DOHH2 (cell line): ENCODE measurements around the gene GAB1.

Source experiments
- EZH2phosphoT487 ChIP-seq: fragments of 200-600 bp; sonication (generic); IDR thresholded peaks from 2 replicates; pipeline ENCODE4 v1.6.1; 2017; ENCODE audit warnings: borderline replicate concordance, mild to moderate bottlenecking, antibody characterized with exemption, low read length, moderate library complexity, mixed read lengths
- TF ChIP-seq, protein P1 (sequence below): fragments of 200-600 bp; sonication (generic); IDR thresholded peaks from one replicate; pipeline ENCODE4 v1.5.1; 2014; ENCODE audit warnings: antibody characterized with exemption, mild to moderate bottlenecking, low read depth, low read length; ENCODE audit not compliant: poor library complexity, severe bottlenecking

DNA sequence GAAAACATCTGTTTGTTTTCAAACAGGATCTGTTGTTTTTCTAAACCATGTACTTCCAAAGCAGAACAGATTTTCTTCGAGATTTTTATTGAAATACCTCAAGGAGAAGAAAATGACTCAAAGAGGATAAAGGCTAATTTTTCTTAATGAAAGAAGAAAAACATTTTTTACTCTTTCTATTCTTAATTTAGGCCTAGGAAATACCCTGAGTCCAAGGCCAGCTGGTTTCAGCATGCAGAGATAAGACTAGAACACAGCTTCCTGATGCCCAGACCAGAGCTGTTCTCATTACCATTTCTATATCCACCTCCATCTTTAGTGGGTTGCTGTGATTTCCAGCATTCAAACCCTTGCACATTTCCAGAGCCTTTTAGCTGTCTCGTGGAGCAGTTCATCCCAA, 18.3 kb downstream of the GAB1 start:
- TF ChIP-seq, protein P1, sequence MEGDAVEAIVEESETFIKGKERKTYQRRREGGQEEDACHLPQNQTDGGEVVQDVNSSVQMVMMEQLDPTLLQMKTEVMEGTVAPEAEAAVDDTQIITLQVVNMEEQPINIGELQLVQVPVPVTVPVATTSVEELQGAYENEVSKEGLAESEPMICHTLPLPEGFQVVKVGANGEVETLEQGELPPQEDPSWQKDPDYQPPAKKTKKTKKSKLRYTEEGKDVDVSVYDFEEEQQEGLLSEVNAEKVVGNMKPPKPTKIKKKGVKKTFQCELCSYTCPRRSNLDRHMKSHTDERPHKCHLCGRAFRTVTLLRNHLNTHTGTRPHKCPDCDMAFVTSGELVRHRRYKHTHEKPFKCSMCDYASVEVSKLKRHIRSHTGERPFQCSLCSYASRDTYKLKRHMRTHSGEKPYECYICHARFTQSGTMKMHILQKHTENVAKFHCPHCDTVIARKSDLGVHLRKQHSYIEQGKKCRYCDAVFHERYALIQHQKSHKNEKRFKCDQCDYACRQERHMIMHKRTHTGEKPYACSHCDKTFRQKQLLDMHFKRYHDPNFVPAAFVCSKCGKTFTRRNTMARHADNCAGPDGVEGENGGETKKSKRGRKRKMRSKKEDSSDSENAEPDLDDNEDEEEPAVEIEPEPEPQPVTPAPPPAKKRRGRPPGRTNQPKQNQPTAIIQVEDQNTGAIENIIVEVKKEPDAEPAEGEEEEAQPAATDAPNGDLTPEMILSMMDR, result no peak
- TF ChIP-seq EZH2phosphoT487, result no peak
